OCI-LY7 (cell line): ENCODE results near the gene CEACAM18. TPM values are rescaled to one million over a fixed set of nuclear protein-coding genes. Genes with fewer than 3 reads are reported as not detected.

ENCODE experiments used
- BruUV-seq: library from RNA; stranded (reverse); fragments of 400-500 nt; replicated peaks from 2 replicates; lab custom pipeline; 2021; lab: Mats Ljungman, UMichigan
- CTCF ChIA-PET: fragments of 300-600 bp; sonication (Branson Sonifier 250); formaldehyde crosslinking; loops from one replicate; lab custom pipeline; 2022; ENCODE audit warnings: antibody characterized with exemption; ENCODE audit not compliant: unreplicated experiment; lab: Charles Lee
- POLR2A ChIA-PET: fragments of 300-600 bp; sonication (Branson Sonifier 250); formaldehyde crosslinking; loops from one replicate; lab custom pipeline; 2022; ENCODE audit warnings: antibody characterized with exemption; lab: Charles Lee
- DNase-seq: peaks from one replicate; pipeline ENCODE4 v3.0.0-alpha.2; 2015; ENCODE audit warnings: low spot score
- H2AFZ ChIP-seq: fragments of 200-600 bp; sonication (generic), shearing (Covaris generic); 2 replicates; pipeline ENCODE4 v1.6.1; 2014; ENCODE audit warnings: mild to moderate bottlenecking, antibody characterized with exemption, low read length, moderate library complexity
- H3K27ac ChIP-seq: fragments of 200-600 bp; sonication (generic); 2 replicates; pipeline ENCODE4 v1.5.1; 2014; ENCODE audit warnings: mixed run types, low read depth, mild to moderate bottlenecking, moderate library complexity, low read length, inconsistent platforms; ENCODE audit not compliant: poor library complexity, severe bottlenecking
- H3K36me3 ChIP-seq: fragments of 200-600 bp; sonication (generic); 2 replicates; pipeline ENCODE4 v1.6.1; 2014; ENCODE audit warnings: mild to moderate bottlenecking, antibody characterized with exemption, low read length, moderate library complexity, mixed read lengths; ENCODE audit not compliant: insufficient read depth
- H3K4me1 ChIP-seq: fragments of 200-600 bp; sonication (generic); 2 replicates; pipeline ENCODE4 v1.5.1; 2014; ENCODE audit warnings: mild to moderate bottlenecking, low read length; ENCODE audit not compliant: insufficient read depth, poor library complexity, severe bottlenecking
- H3K4me2 ChIP-seq: fragments of 200-600 bp; sonication (generic); 2 replicates; pipeline ENCODE4 v1.6.1; 2014; ENCODE audit warnings: mild to moderate bottlenecking, low read length
- H3K4me3 ChIP-seq: fragments of 200-600 bp; sonication (generic); 2 replicates; pipeline ENCODE4 v1.5.1; 2014; ENCODE audit warnings: mild to moderate bottlenecking, low read depth, low read length; ENCODE audit not compliant: poor library complexity, severe bottlenecking
- H3K79me2 ChIP-seq: fragments of 200-600 bp; sonication (generic); 2 replicates; pipeline ENCODE4 v1.6.1; 2016; ENCODE audit warnings: low read depth, mild to moderate bottlenecking, low read length, moderate library complexity, mixed read lengths; ENCODE audit not compliant: insufficient read depth
- H3K9me2 ChIP-seq: fragments of 200-600 bp; sonication (generic); 2 replicates; pipeline ENCODE4 v1.6.1; 2016; ENCODE audit warnings: mild to moderate bottlenecking, low read length, mixed read lengths; ENCODE audit not compliant: insufficient read depth
- H3K9me3 ChIP-seq: fragments of 200-600 bp; sonication (generic); 2 replicates; pipeline ENCODE4 v1.6.1; 2014; ENCODE audit warnings: mild to moderate bottlenecking, mixed run types, low read length, mixed read lengths
- H4K20me1 ChIP-seq: fragments of 200-600 bp; sonication (generic); 2 replicates; pipeline ENCODE4 v1.6.1; 2014; ENCODE audit warnings: mild to moderate bottlenecking, antibody characterized with exemption, low read length, moderate library complexity, mixed read lengths; ENCODE audit not compliant: insufficient read depth
- CTCF ChIP-seq: fragments of 200-600 bp; sonication (generic); conservative IDR thresholded peaks from 2 replicates; pipeline ENCODE4 v1.5.1; 2014; ENCODE audit warnings: mild to moderate bottlenecking, antibody characterized with exemption, low read length, moderate library complexity, mixed read lengths
- EZH2phosphoT487 ChIP-seq: fragments of 200-600 bp; sonication (generic); IDR thresholded peaks from 2 replicates; pipeline ENCODE4 v1.6.1; 2018; ENCODE audit warnings: low read depth, borderline replicate concordance, mild to moderate bottlenecking, mixed run types, antibody characterized with exemption, low read length, moderate library complexity, mixed read lengths
- intact Hi-C: fragments of 100-400 bp; cut with micrococcal nuclease; formaldehyde crosslinking; loops from one replicate; pipeline ENCODE4 v1.10.0; 2022; ENCODE audit not compliant: unreplicated experiment
- total RNA-seq, 2 experiments: library from RNA; depleted of rRNA in 1 of 2; stranded (reverse); fragments of >200 nt in 1 of 2; shearing (Covaris generic) in 1 of 2; gene quantifications; 2 replicates each; pipeline ENCODE4 v1.2.3, GENCODE V29; 2014 to 2022

Gene CEACAM18
- total RNA-seq, 2 experiments from 2014 or later: not detected

- Histone ChIP-seq H3K4me1 (no peaks in the 10 kb centered on the region), H3K36me3 (no peaks in the 10 kb centered on the region), H3K4me3 (no peak overlapping the region), H4K20me1 (no peaks in the 10 kb centered on the region), H3K9me2 (no peaks in the 10 kb centered on the region), H2AFZ (no peak overlapping the region), H3K4me2 (no peak overlapping the region), H3K79me2 (no peaks in the 10 kb centered on the region), H3K9me3 (no peaks in the 10 kb centered on the region), H3K27ac (no peak overlapping the region)
- ChIA-PET POLR2A (no interaction called here), CTCF (no interaction called here)
- TF ChIP-seq CTCF (no peak), EZH2phosphoT487 (no peak)
- intact Hi-C loops: no loop called here
- no peak for DNase-seq
- no TSS peak for BruUV-seq
Measured at GRCh38 chr19:51456541-51457290, 21.6 kb upstream of the CEACAM18 start.

- ChIA-PET CTCF (no interaction called here), POLR2A (no interaction called here)
- Histone ChIP-seq H2AFZ (no peak overlapping the region), H4K20me1 (no peaks in the 10 kb centered on the region), H3K4me2 (no peak overlapping the region), H3K9me3 (no peaks in the 10 kb centered on the region), H3K36me3 (no peaks in the 10 kb centered on the region), H3K4me3 (no peak overlapping the region), H3K79me2 (no peaks in the 10 kb centered on the region), H3K9me2 (no peaks in the 10 kb centered on the region), H3K4me1 (no peaks in the 10 kb centered on the region), H3K27ac (no peak overlapping the region)
- no TSS peak for BruUV-seq
- TF ChIP-seq CTCF (no peak), EZH2phosphoT487 (no peak)
- intact Hi-C loops: no loop called here
- no peak for DNase-seq
Measured at GRCh38 chr19:51457351-51458013, 20.9 kb upstream of the CEACAM18 start.

GRCh38 chr19:51458051-51458645 lies 20.2 kb upstream of the CEACAM18 start, which contains the start of gene SIGLEC8:
Gene SIGLEC8 (minus strand): TSS chr19:51458454. CDS start chr19:51458387, 67 bp downstream.
- intact Hi-C loops: no loop called here

More at GRCh38 chr19:51458051-51458645, 20.2 kb upstream of the CEACAM18 start, which contains the start of gene SIGLEC8:
- H3K4me3 ChIP-seq: no peak within 1 kb of the TSS
- no peaks in the 10 kb centered on the region for H3K9me3 ChIP-seq
- H3K4me2 ChIP-seq: no peak within 1 kb of the TSS
- POLR2A ChIA-PET: no interaction called here
- no peaks in the 10 kb centered on the region for H3K9me2 ChIP-seq
- H3K36me3 ChIP-seq: no peaks in the 10 kb centered on the region
- no peak within 1 kb of the TSS for H3K27ac ChIP-seq
- no peak for DNase-seq
- no peak for TF ChIP-seq EZH2phosphoT487
- no peak for TF ChIP-seq CTCF
- CTCF ChIA-PET: no interaction called here
- H4K20me1 ChIP-seq: no peaks in the 10 kb centered on the region
- no peak within 1 kb of the TSS for H2AFZ ChIP-seq
- no TSS peak for BruUV-seq
- no peaks in the 10 kb centered on the region for H3K79me2 ChIP-seq
- no peaks in the 10 kb centered on the region for H3K4me1 ChIP-seq
